Stimulated activated CD4-positive, alpha-beta T cell treated with anti-CD3 and anti-CD28 coated beads, Interleukin-15, amount 100 ng/mL, for 1 hour (primary cell): ENCODE measurements around the gene NFKB1.

Experiments
- DNase-seq, 2 donors: peaks; one replicate each; pipeline ENCODE4 v3.0.0-alpha.2; 2020; ENCODE audit warnings: low read depth in 1 of 2, low spot score in 1 of 2

The NFKB1 gene

DNA sequence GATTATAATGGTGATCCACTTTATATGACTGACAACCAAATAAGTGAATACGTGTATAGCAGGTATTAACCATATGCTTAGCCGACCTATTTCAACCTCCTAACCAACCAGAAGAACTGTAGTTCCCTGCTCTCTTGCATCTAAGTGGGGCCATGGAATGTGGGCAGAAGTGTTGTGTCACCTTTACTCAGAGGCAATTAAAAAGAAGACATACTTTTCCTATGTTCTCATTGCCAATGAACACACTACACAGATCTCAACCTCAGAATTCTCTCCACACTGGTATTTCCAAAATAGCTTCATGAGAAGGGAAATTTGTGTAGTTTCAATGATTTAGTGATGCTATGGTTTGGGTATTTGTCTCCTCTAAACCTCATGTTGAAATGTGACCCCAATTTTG lies 3.2 kb upstream of the NFKB1 start:
- no peak for DNase-seq

DNA sequence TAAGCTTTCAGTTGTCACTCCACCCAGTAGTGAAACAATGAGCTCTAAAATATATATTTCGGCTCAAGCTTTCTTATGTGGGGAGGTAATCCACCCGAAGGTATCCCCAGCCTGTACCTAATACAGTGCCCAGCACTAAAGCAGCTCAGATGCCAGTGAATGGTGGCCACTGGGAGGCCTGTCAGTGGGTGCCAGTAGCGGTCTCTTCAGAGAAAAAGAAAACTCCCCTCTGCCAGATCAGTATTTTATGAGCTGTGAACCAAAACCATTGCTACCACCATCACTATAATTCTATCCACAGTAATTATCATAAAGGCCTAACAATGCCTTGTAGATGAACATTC lies 835 bp upstream of the NFKB1 start:
- no peak for DNase-seq

DNA sequence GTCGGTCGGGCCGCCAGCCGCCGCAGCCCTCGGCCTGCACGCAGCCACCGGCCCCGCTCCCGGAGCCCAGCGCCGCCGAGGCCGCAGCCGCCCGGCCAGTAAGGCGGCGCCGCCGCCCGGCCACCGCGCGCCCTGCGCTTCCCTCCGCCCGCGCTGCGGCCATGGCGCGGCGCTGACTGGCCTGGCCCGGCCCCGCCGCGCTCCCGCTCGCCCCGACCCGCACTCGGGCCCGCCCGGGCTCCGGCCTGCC lies 213 bp downstream of the NFKB1 start:
- no peak for DNase-seq

DNA sequence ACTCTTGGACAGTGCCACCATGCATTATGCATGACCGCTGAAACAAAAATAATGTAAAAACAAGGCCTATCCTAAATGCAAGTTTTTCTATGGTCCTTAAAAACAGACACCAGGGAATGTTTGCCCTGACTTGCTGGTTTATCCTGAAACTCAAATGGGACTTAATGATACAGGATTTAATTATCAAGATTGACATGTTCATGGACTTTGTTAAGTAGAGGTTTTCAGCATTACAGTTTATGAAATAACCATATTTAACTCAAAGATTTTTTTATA lies 1.3 kb downstream of the NFKB1 start:
- no peak for DNase-seq

DNA sequence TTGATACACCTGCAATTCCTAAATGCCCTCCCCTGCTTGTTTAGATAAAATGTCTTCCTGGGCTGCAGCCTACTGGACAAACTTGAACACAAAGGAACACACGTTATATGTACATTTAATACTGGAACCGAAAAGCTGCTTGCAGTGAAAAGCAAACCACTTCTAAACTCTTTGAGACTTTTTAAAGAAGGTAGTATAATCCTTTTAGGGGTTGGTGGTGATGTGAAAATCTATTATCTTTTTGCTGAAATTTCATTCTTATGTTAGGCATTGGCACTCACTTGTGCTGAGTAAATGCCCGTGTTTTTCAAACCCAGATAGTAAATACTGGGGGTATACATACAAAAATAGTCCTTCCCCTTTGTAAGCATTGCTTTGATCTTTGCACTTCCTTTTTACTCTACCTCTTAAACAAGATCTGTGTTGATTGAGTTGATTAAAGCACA lies 2.2 kb downstream of the NFKB1 start:
- no peak for DNase-seq

DNA sequence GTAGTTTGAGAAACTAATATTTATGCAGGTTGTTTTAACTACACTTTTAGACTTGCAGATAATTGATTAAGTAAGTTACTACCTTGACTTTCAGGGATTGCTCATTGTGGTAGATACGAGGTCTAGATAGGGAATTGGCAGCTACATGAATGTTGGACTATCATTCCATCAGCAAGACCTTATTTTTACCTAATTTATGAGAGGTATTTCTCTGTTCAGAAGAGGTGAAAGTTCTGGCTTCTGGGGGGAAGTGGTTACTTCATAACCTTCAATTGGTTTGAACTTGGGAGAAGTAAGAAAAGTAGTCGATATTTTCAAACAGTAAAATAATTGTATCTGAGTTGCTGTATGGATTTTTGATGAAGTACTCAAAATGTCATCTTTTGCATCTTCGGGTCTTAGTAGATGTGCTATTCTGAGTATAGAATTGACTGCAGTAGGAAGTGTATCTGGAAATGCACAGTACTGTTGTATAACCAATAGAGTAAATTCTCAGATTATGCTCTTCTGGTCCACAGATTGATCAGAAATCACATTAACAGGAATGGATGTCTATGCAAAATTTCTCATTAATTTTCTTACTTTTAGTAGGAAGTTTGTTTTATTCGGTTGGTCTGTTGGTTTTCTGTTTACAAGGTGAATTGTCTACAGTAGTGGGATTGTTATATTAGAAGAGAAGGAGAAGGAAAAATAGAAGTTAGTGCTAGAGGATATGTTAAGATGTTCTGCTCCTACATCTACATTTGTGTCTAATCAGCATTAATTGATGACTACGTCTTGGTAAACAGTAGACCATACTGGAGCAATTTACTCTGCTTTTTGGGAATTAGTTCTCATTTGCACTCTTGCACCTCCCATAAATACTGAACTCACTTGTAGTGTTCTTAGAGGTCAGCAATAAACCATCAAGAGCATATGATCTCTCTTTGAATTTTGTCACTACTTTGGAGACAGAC lies 3.0 kb downstream of the NFKB1 start:
- no peak for DNase-seq

DNA sequence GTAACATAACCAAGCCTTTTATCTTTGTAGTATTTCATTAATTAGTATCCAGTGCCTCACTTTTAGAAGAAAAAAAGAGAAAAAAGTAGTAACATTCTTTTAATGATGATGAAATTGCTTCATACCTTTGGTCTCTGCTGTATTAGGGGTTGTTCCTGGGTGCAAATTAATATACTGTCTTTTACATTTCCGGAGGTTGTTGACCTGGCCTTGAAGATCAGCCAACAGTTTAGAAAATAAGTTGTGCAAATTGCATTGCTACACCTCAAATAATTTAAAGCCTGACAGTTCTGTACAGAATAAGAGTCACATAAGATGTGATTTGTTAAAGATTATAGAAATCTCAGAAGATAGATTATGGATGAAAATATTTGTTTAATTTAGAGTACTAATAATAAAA lies 3.8 kb downstream of the NFKB1 start:
- no peak for DNase-seq

DNA sequence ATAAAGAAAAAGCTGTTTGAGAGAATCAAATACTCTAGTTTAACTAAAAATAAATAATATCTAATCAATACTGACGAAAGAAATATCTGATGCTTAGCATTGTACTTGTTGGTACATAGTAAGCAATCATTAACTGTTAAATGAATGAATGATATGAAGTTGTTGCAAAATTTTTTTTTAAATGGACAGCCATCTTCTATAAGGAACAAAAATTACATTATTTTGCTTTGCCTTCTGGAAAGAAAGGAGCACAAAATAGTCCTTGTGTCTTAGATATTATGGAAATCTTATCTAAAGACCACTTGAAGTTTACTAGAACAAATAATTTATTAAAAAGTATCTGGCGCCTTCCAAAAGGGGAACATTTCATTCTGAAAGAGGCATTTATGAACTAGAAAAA lies 4.5 kb downstream of the NFKB1 start:
- no peak for DNase-seq

DNA sequence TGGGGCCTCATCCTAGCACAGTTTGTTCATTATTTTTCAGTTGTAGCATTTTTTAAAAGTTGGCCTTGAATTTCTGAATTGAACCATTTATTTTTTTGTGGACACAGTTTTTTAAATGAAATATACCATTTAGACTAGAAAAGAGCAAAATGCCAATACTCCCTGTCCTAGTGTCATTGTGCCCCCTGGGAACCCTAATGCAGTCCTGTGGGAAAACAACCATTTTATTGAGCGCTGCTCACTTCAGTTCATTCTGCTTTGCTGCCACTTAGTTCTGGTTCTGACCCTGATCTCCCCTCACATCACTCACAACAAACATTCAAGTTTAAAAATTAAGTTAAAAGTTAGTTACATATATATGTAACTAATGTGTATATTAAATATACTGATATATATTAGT lies 5.4 kb downstream of the NFKB1 start:
- no peak for DNase-seq

DNA sequence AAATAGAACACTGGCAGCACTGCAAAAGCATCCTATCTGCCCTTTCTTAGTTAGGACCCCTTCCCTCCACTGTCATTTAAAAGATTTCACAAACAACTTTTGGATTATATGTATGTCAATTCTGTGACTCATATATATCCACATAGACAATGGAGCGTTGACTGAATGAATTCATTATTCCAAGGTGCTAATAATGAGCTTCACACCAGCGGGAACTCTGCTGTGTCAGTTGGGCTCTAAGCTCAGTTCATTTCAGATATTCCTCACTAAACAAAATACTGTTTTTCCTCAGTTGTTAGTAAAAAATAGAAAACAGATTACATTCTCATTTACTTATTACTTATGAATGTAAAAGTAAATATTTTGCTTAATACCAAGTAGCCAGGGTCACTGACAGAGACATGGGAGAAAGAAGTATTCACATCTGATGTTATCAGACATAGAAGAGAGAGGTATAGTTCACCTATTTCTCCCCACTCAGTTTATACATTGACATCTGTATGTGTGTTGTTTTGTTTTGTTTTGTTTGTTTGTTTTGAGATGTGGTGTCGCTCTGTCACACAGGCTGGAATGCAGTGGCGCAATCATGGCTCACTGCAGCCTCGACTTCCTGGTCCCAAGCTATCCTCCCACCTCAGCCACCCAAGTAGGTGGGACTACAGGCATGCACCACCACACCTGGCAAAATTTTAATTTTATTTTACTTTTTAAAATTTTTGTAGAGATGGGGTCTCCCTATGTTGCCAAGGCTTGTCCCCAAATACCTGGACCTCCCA lies 10.9 kb downstream of the NFKB1 start:
- no peak for DNase-seq

DNA sequence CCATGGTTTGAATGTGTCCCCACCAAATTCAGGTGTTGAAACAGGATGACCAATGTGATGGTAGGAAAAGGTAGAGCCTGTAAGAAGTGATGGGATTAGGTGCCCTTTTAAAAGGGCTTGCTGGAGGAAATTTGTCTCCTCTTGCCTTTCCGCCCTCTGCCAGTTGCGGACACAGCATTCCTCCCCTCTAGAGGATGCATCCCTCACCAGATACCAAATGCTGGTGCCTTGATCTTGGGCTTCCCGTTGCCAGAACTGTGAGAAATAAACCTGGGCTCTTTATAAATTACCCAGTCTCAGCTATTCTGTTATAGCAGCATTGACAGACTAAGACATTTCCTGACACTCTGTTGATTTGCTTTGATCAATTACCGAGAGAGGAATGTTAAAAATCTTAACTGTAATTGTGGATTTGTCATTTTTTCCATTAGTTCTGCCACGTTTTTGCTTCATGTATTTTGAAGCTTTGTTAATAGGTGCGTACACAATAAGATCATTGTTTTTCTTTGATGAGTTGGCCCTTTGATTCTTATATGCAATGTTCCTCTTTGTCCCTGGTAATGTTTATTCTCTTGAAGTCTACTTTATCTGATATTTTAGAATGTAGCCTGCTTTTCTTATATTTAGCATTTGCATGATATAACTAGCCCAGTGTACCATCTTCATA lies 13.3 kb downstream of the NFKB1 start:
- no peak for DNase-seq

DNA sequence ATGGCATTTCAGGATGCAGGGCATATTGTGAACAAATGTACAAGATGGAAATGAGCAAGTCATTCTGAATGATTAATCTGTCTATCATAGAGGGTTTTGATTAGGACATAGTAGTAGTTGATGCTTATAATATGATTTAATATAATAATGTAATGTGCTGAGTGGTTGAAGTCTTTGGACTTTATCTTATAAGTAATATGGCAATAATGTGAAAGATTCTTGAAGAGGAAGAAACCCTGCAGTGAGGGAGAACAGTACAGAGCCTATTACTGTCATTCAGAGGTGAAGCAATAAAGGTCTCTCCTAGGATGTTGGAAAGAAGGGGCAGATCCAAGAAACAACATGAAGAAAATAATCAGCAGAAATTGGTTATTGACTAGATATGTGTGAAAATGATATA lies 16.6 kb downstream of the NFKB1 start:
- DNase-seq: no peak

DNA sequence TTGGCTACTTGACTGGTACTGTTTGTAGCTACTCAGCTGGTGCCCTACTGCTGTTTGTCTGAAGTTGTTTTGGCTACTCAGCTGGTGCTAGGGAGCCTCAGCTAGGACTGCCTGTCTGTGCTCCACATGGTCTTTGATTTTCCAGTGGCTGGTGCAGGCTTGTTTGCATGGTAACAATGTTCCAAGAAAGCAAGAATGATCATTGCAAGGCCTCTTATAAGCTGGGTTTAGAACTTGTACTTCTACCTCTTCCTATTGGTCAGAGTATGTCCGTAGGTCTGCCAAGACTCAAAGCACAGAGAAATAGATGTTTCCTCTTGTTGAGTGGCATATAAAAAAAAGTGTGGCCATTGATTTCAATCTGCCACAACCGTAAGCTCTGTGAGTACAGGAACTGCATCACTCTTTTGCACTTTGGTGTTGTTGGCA lies 17.6 kb downstream of the NFKB1 start:
- no peak for DNase-seq

DNA sequence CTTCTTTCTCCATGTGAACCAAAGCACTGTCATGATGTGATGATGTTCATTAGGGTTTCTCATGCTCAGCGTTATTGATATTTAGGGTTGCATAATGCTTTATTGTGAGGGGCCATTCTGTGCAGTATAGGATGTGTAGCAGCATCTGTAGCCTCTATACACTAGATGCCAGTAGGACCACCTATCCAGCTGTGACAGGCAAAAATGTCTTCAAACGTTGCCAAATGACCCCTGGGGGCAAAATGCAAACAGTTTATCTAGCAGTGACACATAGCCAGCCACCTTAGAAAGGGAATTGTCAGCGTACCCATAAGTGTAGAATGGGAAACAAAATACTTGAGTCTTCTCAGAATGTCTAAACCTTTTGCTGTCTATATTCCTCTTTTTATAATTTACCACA lies 18.8 kb downstream of the NFKB1 start:
- no peak for DNase-seq

DNA sequence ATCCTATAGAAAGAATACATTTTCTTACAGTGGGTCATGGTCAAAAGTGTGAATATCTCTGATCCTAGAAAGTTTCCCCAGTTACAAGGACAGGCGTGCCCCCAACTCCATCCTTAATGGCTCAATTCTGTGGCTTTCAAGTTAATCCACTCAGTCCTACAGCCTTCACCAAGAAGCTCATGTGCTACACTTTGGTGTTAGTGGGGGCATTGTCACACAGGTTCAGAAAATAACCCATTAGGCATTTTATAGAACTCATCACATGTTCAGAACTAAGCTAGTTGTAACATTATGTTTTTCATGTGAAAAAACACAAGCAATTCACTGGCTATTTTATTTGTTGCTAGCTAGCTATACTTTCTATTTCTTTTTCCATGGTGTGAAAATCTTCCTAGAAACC lies 20.4 kb downstream of the NFKB1 start:
- DNase-seq: no peak

DNA sequence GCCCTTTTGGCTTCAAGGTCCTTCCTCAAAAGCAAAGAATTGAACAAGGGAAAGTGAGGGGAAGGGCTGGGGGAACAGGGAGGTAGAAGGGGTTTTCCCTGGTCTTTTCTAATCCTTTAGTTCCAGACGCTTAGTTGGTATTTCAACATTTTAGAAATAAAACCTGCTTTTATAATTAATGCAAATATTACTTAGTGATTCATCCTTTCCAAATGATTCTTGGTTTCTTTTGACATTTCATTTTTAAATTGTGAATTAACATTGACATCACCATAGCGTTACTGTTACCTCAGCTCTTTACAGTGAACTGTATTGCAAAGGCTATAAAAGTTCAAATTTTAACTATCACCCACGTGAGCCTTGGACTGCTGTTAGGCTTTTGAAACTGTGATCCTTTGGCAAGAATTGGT lies 20.9 kb downstream of the NFKB1 start:
- DNase-seq: no peak

DNA sequence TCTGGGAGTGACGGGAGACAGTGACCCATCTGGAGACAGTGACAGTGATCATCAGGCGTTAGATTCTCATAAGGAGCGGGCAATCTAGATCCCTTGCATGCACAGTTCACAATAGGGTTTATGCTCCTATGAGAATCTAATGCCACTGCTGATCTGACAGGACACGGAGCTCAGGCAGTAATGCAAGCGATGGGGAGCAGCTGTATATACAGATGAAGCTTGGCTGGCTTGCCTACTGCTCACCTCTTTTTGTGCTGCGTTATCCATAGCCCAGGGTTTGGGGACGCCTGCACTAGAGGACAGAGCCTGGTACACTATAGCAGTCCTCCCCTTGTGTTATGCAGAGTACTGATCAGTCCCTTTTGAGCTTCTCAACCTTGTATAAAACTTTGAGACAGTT lies 23.5 kb downstream of the NFKB1 start:
- no peak for DNase-seq

DNA sequence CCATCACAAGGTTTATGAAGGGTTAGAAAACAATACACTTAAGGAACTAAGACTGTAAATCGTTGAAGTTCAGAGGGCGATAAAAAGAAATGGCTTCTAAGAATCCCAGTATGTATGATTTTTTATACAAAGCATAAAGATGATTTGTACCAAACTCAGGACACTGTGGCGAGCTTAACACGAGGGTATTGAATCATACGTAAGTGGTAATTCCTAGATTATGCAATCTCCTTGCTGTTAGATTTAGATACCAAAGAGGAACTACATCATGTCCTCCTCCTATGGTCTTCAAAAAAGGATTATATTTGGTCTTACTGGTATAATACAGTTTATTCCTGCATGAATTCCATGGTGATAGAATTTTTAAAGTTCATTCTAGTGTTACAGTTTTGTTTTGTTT lies 23.9 kb downstream of the NFKB1 start:
- DNase-seq: no peak

DNA sequence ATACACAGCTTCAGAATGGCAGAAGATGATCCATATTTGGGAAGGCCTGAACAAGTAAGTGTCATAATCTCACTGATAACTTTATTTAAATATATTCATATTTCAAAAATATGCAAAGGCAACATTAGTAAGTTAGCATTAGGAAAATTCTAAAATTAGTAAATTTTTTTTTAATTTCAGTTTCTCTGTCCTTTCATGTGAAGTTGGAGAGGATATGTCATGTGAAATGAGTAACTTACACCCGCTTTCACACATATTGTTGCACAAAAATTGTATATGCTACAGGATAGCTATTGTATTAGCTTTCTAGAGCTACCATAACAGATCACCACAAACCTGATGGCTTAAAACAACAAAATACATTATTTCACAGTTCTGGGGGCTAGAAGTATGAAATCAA lies 24.3 kb downstream of the NFKB1 start:
- no peak for DNase-seq

DNA sequence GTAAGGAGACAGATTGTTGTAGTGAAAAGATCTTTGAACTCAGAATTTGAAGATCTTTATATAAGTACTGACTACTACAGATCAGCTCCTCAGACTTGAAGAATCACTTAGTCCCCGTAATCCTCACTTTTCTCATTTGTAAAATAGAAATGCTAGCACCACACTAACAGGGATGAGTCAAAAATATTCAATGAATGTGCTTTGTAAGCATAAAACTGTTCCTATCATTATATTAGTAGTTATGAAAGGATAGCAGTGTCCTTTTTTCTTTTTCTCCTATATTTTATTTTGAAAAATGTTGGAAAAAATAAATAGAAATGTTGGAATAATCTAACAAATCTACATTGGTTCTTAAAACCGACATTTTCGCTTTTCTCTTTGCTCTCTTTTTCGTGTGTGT lies 25.4 kb downstream of the NFKB1 start:
- no peak for DNase-seq

DNA sequence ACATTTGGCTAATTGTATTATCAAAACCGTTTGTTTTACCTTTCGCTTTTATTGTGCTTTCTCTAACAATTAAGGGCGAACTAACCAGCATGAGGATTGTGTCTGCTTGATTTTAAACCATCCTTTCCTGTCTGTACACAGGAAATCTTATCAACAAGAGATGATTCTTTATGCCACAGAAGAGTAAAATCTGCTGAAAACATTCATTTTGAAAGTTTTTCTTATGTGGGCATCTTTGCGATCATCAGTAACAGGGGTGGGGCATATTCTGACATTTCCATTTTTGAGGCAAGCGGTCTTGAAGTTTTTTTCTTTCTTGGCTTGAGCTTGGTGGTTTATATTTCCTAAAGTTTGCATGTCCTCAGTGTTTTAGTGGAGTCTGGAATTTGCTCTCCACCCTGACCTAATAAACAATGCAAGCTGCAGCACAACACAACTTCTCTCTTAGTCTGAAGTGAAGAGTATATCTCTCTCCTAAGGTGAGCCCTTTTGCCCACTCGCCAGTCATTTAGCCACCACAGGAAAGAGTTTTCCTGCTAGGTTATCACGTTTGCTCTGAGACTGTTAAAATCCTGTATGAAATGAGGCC lies 26.6 kb downstream of the NFKB1 start:
- no peak for DNase-seq

DNA sequence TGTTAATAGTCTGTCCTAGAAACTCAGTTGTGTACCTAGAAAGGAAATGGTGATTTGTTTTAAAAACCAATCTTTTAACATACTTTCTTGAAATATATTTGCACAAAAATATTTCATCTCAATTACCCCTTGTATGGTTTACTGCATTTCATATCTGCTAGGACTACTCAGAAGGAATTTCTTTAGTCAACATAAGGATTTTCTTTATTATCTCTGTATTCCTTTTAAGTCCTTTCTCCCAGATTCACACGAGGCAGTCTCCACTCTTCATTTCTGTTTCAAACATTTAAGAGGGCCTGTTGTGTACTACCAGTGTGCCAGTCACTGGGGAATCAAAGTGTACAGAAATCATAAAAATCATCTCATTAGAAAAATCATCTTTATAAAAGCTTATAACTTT lies 28.8 kb downstream of the NFKB1 start:
- DNase-seq: no peak
